GM12801 (cell line): ENCODE measurements around the gene GPR173.

ENCODE experiments used
- CTCF ChIP-seq: IDR thresholded peaks from one replicate; pipeline ENCODE4 v1.5.1; 2011; ENCODE audit warnings: control low read depth; ENCODE audit not compliant: insufficient read length; ENCODE audit errors: extremely low read depth

Gene GPR173

GRCh38 chrX:53093177-53093655 is 44.6 kb downstream of the GPR173 start:
- TF ChIP-seq CTCF: no peak

- no peak for TF ChIP-seq CTCF
Observed at GRCh38 chrX:53093748-53094581, 45.4 kb downstream of the GPR173 start, which contains the start of gene KANTR. TSS of gene KANTR (plus strand) at chrX:53094142. CDS start at chrX:53124273, 30,131 bp downstream.

- no peak for TF ChIP-seq CTCF
Observed at GRCh38 chrX:53094582-53094905, 46.0 kb downstream of the GPR173 start.

GRCh38 chrX:53095796-53096195 is 47.2 kb downstream of the GPR173 start:
- no peak for TF ChIP-seq CTCF

GRCh38 chrX:53114864-53115549 is 66.4 kb downstream of the GPR173 start:
- TF ChIP-seq CTCF: no peak

- no peak for TF ChIP-seq CTCF
Observed at GRCh38 chrX:53115550-53115874, 66.9 kb downstream of the GPR173 start.

GRCh38 chrX:53116101-53116500 is 67.5 kb downstream of the GPR173 start:
- TF ChIP-seq CTCF: no peak
